ENCODE measurements around the gene SMG5. TPM values are rescaled to one million over a fixed set of nuclear protein-coding genes. Genes with fewer than 3 reads are reported as not detected.
"Not testable (repeated sequence)": the region's sequence is repeated elsewhere in the genome, so short reads cannot be mapped to it uniquely, and the experiment has no call there.

SMG5 gene
- polyA plus RNA-seq, 1 experiment, result 20.8 TPM

DNA sequence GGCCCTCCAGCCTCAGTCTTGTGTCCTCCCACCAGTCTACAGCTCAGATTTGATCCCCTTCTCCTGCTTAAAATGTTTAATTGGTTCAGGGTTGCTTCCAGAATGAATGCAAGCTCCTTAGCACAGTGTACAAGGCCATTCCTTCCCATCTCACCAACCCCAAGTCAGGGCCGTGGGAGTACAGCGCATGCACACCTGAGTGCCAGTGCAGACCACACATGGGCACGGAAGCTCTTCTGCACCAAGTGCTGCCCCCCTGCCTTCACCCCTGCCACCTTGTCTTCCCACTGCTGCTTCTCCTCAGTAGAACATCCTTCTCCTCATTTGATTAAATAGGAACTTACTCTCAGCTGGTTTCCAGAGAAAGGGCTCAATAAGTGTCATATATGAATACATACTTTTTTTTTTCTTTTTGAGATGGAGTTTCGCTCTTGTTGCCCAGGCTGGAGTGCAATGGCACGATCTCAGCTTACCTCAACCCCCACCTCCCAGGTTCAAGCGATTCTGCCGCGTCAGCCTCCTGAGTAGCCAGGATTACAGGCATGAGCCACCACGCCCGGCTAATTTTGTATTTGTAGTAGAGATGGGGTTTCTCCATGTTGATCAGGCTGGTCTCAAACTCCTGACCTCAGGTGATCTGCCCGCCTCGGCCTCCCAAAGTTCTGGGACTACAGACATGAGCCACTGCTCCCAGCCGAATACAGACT lies 60.5 kb downstream of the SMG5 start:
- Histone ChIP-seq H3K9me3 (ENCODE audit: control insufficient read depth, insufficient read depth, low read length) (no peaks in the 10 kb centered on the region), H3K27ac (ENCODE audit: low read depth, low read length) (no peak overlapping the region), H3K27me3 (ENCODE audit: control insufficient read depth, insufficient read depth, low read length) (no peaks in the 10 kb centered on the region), H3K4me3 (ENCODE audit: low read depth, low read length) (no peak overlapping the region)
- DNase-seq (ENCODE audit: low read depth, low spot score), result no peak
- CTCF ChIA-PET, result interaction anchor here (0.7 to 1.4 kb wide), 3 partner anchors 92 to 126 kb away, joined by 3 to 5 read pairs (median 3); no protein-coding TSS in a partner anchor
- TF ChIP-seq, protein P1, sequence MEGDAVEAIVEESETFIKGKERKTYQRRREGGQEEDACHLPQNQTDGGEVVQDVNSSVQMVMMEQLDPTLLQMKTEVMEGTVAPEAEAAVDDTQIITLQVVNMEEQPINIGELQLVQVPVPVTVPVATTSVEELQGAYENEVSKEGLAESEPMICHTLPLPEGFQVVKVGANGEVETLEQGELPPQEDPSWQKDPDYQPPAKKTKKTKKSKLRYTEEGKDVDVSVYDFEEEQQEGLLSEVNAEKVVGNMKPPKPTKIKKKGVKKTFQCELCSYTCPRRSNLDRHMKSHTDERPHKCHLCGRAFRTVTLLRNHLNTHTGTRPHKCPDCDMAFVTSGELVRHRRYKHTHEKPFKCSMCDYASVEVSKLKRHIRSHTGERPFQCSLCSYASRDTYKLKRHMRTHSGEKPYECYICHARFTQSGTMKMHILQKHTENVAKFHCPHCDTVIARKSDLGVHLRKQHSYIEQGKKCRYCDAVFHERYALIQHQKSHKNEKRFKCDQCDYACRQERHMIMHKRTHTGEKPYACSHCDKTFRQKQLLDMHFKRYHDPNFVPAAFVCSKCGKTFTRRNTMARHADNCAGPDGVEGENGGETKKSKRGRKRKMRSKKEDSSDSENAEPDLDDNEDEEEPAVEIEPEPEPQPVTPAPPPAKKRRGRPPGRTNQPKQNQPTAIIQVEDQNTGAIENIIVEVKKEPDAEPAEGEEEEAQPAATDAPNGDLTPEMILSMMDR (IDR thresholded peaks at IDR 0.05; ENCODE audit: low read depth, low read length), result no peak
- POLR2A ChIA-PET, result interaction anchor here (0.6 kb wide), 1 partner anchor 11 kb away, joined by 7 read pairs; no protein-coding TSS in a partner anchor

DNA sequence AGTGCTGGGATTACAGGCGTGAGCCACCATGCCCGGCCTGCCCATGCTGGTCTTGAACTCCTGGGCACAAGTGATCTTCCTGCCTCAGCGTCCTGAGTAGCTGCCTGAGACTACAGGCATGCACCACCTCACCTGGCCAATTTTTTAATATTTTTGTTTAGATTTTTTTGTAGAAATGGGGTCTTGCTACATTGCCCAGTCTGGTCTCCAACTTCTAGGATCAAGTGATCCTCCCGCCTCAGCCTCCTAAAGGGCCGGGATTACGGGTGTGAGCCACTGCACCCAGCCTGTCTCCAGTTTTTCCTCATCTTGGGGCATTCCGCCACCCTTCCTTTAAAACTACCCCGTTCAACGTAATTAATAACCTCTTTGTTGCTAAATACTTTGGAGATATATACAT lies 62.4 kb downstream of the SMG5 start:
- POLR2A ChIA-PET, result no interaction called here
- TF ChIP-seq, protein P1 (IDR thresholded peaks at IDR 0.05; ENCODE audit: low read depth, low read length), result no peak
- Histone ChIP-seq H3K27ac (ENCODE audit: low read depth, low read length) (no peak overlapping the region), H3K27me3 (ENCODE audit: control insufficient read depth, insufficient read depth, low read length) (no peaks in the 10 kb centered on the region), H3K9me3 (ENCODE audit: control insufficient read depth, insufficient read depth, low read length) (no peaks in the 10 kb centered on the region; the same call in 1 of the 2 replicates), H3K4me3 (ENCODE audit: low read depth, low read length) (no peak overlapping the region)
- CTCF ChIA-PET, result interaction anchor here (2.1 kb wide), 1 partner anchor 124 kb away, joined by 6 read pairs; no protein-coding TSS in a partner anchor
- DNase-seq (ENCODE audit: low read depth, low spot score), result no peak

DNA sequence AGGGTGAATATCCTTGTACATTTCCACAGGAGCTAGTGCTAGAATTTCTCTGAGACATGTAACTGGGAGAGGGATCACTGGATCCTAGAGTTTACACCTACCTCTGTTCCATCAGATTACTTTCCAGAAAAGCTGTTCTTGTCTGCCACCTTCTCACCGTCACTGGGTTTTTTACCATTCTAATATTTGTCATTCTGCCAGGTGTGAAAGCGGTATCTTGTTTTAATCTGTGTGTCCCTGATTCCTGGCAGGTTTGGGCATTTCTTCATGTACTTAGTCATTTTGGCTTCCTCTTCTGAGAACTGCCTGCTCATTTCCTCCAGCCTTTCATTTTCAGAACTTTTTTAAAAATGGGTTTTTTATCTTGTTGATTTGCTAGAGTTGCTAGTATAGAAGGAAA lies 64.8 kb downstream of the SMG5 start:
- ChIA-PET POLR2A (no interaction called here), CTCF (interaction anchor here (0.8 kb wide), 1 partner anchor 70 kb away, joined by 3 read pairs; no protein-coding TSS in a partner anchor)
- no peak overlapping the region for H3K4me3 ChIP-seq (ENCODE audit: low read depth, low read length)
- no peak for DNase-seq (ENCODE audit: low read depth, low spot score)
- peak overlapping the region; percentile 47 for H3K27ac ChIP-seq (ENCODE audit: low read depth, low read length)
- TF ChIP-seq, protein P1 (IDR thresholded peaks at IDR 0.05; ENCODE audit: low read depth, low read length), result no peak
- no peaks in the 10 kb centered on the region for H3K27me3 ChIP-seq (ENCODE audit: control insufficient read depth, insufficient read depth, low read length)
- H3K9me3 ChIP-seq (ENCODE audit: control insufficient read depth, insufficient read depth, low read length), result no peaks in the 10 kb centered on the region; the same call in 1 of the 2 replicates

DNA sequence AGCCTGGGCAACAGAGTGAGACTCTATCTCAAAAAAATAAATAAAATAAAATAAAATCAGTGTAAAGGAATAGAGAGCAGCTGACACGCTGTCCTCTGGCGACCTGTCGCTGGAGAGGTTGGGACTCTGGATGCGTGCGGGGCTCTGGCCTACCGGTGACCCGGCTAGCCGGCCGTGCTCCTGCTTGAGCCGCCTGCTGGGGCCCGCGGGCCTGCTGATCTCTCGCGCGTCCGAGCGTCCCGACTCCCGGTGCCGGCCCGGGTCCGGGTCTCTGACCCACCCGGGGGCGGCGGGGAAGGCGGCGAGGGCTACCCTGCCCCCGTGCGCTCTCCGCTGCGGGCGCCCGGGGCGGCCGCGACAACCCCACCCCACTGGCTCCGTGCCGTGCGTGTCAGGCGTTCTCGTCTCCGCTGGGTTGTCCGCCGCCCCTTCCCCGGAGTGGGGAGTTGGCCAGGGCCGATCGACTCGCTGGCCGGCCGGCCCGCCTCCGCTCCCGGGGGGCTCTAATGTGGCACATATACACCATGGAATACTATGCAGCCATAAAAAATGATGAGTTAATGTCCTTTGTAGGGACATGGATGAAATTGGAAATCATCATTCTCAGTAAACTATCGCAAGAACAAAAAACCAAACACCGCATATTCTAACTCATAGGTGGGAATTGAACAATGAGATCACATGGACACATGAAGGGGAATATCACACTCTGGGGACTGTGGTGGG lies 66.1 kb downstream of the SMG5 start:
- CTCF ChIA-PET, result interaction anchor here (5.1 kb wide), 1 partner anchor 9 kb away, joined by 37 read pairs; no protein-coding TSS in a partner anchor
- H3K27me3 ChIP-seq (ENCODE audit: control insufficient read depth, insufficient read depth, low read length); H3K27ac ChIP-seq (ENCODE audit: low read depth, low read length); H3K9me3 ChIP-seq (ENCODE audit: control insufficient read depth, insufficient read depth, low read length); DNase-seq (ENCODE audit: low read depth, low spot score); H3K4me3 ChIP-seq (ENCODE audit: low read depth, low read length); POLR2A ChIA-PET: not testable (repeated sequence)

DNA sequence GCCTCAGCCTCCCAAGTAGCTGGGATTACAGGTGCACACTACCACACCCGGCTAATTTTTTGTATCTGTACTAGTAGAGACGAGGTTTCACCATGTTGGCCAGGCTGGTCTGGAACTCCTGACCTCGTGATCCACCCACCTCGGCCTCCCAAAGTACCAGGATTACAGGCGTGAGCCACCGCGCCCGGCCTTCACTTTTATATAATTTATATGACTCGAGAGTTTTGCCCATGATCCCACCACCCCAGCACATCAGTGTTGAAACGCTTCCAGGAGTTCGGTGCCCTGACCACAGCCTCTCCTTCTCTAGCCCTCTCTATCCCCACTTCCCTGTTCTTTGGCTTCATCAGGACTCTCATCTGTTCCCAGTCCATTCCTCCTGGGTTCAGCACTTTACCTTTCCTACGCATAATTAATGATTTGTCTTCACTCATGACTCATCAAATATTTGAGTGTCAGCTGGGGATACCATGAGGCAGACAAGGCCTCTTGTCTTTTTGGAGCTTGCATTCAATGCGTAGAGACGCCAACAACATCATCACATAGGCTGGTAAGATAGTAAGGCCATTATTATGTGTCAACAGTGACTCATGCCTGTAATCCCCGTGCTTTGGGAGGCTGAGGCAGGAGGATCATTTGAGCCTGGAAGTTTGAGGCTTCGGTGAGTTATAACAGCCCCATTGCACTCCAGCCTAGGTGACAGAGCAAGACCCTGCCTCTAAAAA lies 68.4 kb downstream of the SMG5 start:
- ChIA-PET CTCF (interaction anchor here (1.3 to 5.1 kb wide), 3 partner anchors 11 to 118 kb away, joined by 3 to 37 read pairs (median 5); no protein-coding TSS in a partner anchor), POLR2A (interaction anchor here (1.5 to 1.7 kb wide), 2 partner anchors 20 to 66 kb away, joined by 11 to 18 read pairs; partner anchors contain the start of gene SLC25A44)
- no peak overlapping the region for H3K27ac ChIP-seq (ENCODE audit: low read depth, low read length)

More for the DNA sequence above, 68.4 kb downstream of the SMG5 start:
- DNase-seq (ENCODE audit: low read depth, low spot score), result no peak
- no peaks in the 10 kb centered on the region for H3K27me3 ChIP-seq (ENCODE audit: control insufficient read depth, insufficient read depth, low read length)
- TF ChIP-seq, protein P1 (IDR thresholded peaks at IDR 0.05; ENCODE audit: low read depth, low read length), result no peak
- peak overlapping the region; percentile 96 for H3K4me3 ChIP-seq (ENCODE audit: low read depth, low read length)
- no peaks in the 10 kb centered on the region; the same call in 1 of the 2 replicates for H3K9me3 ChIP-seq (ENCODE audit: control insufficient read depth, insufficient read depth, low read length)

All from AG04450 (cell line).